ENCODE measurements around the gene ZNF277.

The ZNF277 gene

DNA sequence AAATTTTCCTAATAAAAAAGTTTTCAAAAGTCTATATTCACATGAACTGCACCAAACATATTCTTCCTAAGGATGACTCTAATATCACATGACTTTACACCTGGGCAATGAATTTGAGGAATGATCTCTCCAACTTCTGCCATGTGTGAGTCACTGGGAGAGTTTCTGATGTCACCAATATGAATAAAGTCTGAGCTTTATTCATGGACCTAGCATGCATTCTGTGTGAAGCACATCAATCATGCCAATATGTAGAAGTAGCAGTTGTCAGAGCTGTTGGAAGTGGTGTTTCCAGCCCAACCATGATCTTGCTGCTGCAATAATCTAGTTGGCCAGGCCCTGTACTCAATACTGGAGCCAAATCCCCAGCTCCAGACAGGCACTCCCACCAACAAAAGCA, 152.0 kb downstream of the ZNF277 start:
- Histone ChIP-seq H3K27ac (ENCODE audit: low read depth, low read length) (no peak overlapping the region), H3K27me3 (ENCODE audit: control insufficient read depth, insufficient read depth, low read length) (no peaks in the 10 kb centered on the region), H3K36me3 (ENCODE audit: control insufficient read depth, insufficient read depth, low read length) (no peaks in the 10 kb centered on the region), H3K9me3 (ENCODE audit: control insufficient read depth, insufficient read depth, low read length) (no peaks in the 10 kb centered on the region), H3K4me1 (ENCODE audit: control insufficient read depth, insufficient read depth, low read length) (peaks cover 10% of the 10 kb centered on the region), H3K9ac (ENCODE audit: low read depth, low read length) (no peak overlapping the region), H3K4me3 (ENCODE audit: low read depth, low read length) (no peak overlapping the region)

- Histone ChIP-seq H3K36me3 (ENCODE audit: control insufficient read depth, insufficient read depth, low read length) (no peaks in the 10 kb centered on the region), H3K27ac (ENCODE audit: low read depth, low read length) (no peak overlapping the region), H3K4me1 (ENCODE audit: control insufficient read depth, insufficient read depth, low read length) (peaks cover 10% of the 10 kb centered on the region)
These were observed 152.6 kb downstream of the ZNF277 start for GRCh38 chr7:112359086-112359485.

DNA sequence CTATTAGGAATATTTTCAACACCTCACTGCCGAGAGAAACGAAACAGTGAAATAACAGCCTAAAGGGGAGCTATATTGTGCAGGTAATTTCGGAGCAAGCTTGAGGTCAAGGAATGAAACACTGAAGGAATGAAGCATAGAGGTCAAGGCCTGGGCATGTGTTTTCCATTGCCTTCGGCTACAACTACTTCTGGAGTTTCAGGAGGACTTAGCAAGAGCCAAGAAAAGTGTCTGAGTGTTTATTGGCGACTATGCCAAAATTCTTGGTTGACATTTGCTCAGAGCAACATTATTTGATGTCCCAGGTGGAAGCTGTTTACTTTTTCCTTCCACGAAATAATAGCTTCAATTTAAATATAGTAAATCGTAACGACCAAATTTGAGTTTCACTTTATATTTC, 154.2 kb downstream of the ZNF277 start:
- Histone ChIP-seq H3K4me1 (ENCODE audit: control insufficient read depth, insufficient read depth, low read length) (peaks cover 10% of the 10 kb centered on the region), H3K36me3 (ENCODE audit: control insufficient read depth, insufficient read depth, low read length) (no peaks in the 10 kb centered on the region), H3K4me3 (ENCODE audit: low read depth, low read length) (no peak overlapping the region), H3K9me3 (ENCODE audit: control insufficient read depth, insufficient read depth, low read length) (no peaks in the 10 kb centered on the region), H3K27me3 (ENCODE audit: control insufficient read depth, insufficient read depth, low read length) (no peaks in the 10 kb centered on the region), H3K27ac (ENCODE audit: low read depth, low read length) (no peak overlapping the region), H3K9ac (ENCODE audit: low read depth, low read length) (no peak overlapping the region)

More at GRCh38 chr7:112359086-112359485, 152.6 kb downstream of the ZNF277 start:
- H3K9ac ChIP-seq (ENCODE audit: low read depth, low read length), result no peak overlapping the region
- H3K4me3 ChIP-seq (ENCODE audit: low read depth, low read length), result no peak overlapping the region
- no peaks in the 10 kb centered on the region for H3K9me3 ChIP-seq (ENCODE audit: control insufficient read depth, insufficient read depth, low read length)
- H3K27me3 ChIP-seq (ENCODE audit: control insufficient read depth, insufficient read depth, low read length), result no peaks in the 10 kb centered on the region

DNA sequence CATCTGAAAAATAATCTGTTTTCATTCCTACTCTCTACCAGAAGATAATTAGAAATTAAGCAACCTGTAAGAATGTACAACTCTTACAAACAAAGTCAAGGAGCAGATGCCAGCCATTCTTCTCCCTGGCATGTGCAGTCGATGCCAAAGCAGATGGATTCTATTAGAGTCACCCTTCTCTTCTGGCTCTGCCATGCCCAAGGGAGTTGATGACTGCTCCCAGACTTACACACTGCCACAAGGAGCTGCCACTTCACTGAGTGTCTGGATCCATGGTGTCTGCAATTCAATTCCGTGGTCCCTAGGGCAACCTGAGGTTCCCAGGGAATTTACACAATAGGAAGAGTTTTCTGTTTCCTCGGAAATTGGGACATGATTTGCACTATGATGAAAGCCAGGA, 154.7 kb downstream of the ZNF277 start:
- H3K4me1 ChIP-seq (ENCODE audit: control insufficient read depth, insufficient read depth, low read length), result peaks cover 10% of the 10 kb centered on the region
- H3K27me3 ChIP-seq (ENCODE audit: control insufficient read depth, insufficient read depth, low read length), result no peaks in the 10 kb centered on the region
- no peak overlapping the region for H3K27ac ChIP-seq (ENCODE audit: low read depth, low read length)
- H3K9ac ChIP-seq (ENCODE audit: low read depth, low read length), result no peak overlapping the region
- no peaks in the 10 kb centered on the region for H3K36me3 ChIP-seq (ENCODE audit: control insufficient read depth, insufficient read depth, low read length)
- no peak overlapping the region for H3K4me3 ChIP-seq (ENCODE audit: low read depth, low read length)
- H3K9me3 ChIP-seq (ENCODE audit: control insufficient read depth, insufficient read depth, low read length), result no peaks in the 10 kb centered on the region

- H3K4me1 ChIP-seq (ENCODE audit: control insufficient read depth, insufficient read depth, low read length), result peaks cover 10% of the 10 kb centered on the region
- no peak overlapping the region for H3K4me3 ChIP-seq (ENCODE audit: low read depth, low read length)
- H3K9me3 ChIP-seq (ENCODE audit: control insufficient read depth, insufficient read depth, low read length), result no peaks in the 10 kb centered on the region
- no peaks in the 10 kb centered on the region for H3K36me3 ChIP-seq (ENCODE audit: control insufficient read depth, insufficient read depth, low read length)
- no peak overlapping the region for H3K27ac ChIP-seq (ENCODE audit: low read depth, low read length)
- H3K27me3 ChIP-seq (ENCODE audit: control insufficient read depth, insufficient read depth, low read length), result no peaks in the 10 kb centered on the region
- no peak overlapping the region for H3K9ac ChIP-seq (ENCODE audit: low read depth, low read length)
These were observed 155.7 kb downstream of the ZNF277 start for GRCh38 chr7:112362053-112362650.

DNA sequence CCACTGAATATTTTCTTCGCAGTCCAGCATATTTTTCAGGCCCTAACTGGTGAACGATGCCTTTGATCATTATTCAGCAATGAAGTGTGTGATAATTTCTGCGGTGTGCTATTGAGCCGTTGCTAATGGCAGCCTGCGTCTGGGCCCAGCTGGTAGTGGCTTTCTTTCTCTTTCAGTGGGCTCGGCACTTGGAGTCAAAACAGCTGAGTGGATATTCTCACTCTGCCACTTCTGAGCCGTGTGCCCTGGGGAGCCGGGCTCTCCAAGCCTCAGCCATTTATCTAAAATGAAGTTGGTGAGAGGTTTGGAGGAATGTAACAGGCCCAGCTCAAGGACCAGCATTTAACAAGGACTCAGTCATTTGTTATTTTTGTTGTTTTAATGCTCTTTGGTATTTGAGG, 156.2 kb downstream of the ZNF277 start:
- no peak overlapping the region for H3K4me3 ChIP-seq (ENCODE audit: low read depth, low read length)
- H3K9ac ChIP-seq (ENCODE audit: low read depth, low read length), result no peak overlapping the region
- no peaks in the 10 kb centered on the region for H3K27me3 ChIP-seq (ENCODE audit: control insufficient read depth, insufficient read depth, low read length)
- H3K36me3 ChIP-seq (ENCODE audit: control insufficient read depth, insufficient read depth, low read length), result no peaks in the 10 kb centered on the region
- H3K9me3 ChIP-seq (ENCODE audit: control insufficient read depth, insufficient read depth, low read length), result no peaks in the 10 kb centered on the region
- H3K4me1 ChIP-seq (ENCODE audit: control insufficient read depth, insufficient read depth, low read length), result peaks cover 10% of the 10 kb centered on the region
- H3K27ac ChIP-seq (ENCODE audit: low read depth, low read length), result peak overlapping the region; percentile 65

GRCh38 chr7:112364388-112364787, 157.9 kb downstream of the ZNF277 start:
- Histone ChIP-seq H3K4me3 (ENCODE audit: low read depth, low read length) (no peak overlapping the region), H3K9ac (ENCODE audit: low read depth, low read length) (no peak overlapping the region)

GRCh38 chr7:112365551-112365950, 159.1 kb downstream of the ZNF277 start:
- Histone ChIP-seq H3K27me3 (ENCODE audit: control insufficient read depth, insufficient read depth, low read length) (no peaks in the 10 kb centered on the region), H3K27ac (ENCODE audit: low read depth, low read length) (no peak overlapping the region), H3K9ac (ENCODE audit: low read depth, low read length) (no peak overlapping the region), H3K9me3 (ENCODE audit: control insufficient read depth, insufficient read depth, low read length) (no peaks in the 10 kb centered on the region), H3K36me3 (ENCODE audit: control insufficient read depth, insufficient read depth, low read length) (no peaks in the 10 kb centered on the region), H3K4me3 (ENCODE audit: low read depth, low read length) (no peak overlapping the region), H3K4me1 (ENCODE audit: control insufficient read depth, insufficient read depth, low read length) (peaks cover 10% of the 10 kb centered on the region)

More at GRCh38 chr7:112364388-112364787, 157.9 kb downstream of the ZNF277 start:
- Histone ChIP-seq H3K36me3 (ENCODE audit: control insufficient read depth, insufficient read depth, low read length) (no peaks in the 10 kb centered on the region), H3K4me1 (ENCODE audit: control insufficient read depth, insufficient read depth, low read length) (peaks cover 10% of the 10 kb centered on the region), H3K27me3 (ENCODE audit: control insufficient read depth, insufficient read depth, low read length) (no peaks in the 10 kb centered on the region), H3K27ac (ENCODE audit: low read depth, low read length) (no peak overlapping the region), H3K9me3 (ENCODE audit: control insufficient read depth, insufficient read depth, low read length) (no peaks in the 10 kb centered on the region)

DNA sequence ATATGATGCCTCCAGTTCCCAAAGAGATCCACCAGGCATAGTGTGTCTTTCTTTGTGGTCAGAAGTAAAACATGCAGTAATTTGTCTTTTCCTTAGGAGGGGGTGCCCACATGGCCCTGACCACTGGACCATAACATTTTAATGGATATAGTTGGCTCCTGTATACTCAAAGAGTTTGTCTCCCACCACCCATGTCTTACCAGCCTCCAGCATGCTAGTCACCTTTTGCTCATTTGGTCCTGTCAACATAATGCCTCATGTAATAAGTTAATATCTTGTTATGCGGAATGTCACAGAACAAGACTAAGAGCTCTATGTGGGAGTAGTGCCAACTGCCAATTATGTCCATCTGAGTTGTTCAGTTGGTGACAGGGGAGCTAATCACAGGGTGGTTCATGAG, 160.4 kb downstream of the ZNF277 start:
- no peak overlapping the region for H3K4me3 ChIP-seq (ENCODE audit: low read depth, low read length)

DNA sequence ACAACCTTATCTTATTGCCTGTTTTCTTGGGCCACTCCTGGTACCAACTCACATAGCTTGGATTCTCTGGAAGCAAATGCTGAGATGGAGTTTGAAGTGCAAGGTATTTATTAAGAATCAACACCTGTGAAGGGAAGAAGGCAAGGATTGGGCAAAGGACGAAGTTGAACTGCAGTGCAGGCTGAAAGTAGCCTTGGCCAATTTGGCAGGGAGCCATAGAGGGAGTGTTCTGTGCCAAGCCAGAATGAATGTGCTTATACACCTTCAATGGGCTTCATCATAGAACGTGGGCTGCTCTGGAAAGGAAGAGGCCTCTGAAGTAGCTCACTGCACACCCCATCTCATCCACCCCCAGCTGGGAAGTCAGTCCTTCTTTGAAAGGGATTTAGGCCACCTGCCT, 163.9 kb downstream of the ZNF277 start:
- Histone ChIP-seq H3K4me3 (ENCODE audit: low read depth, low read length) (no peak overlapping the region), H3K9ac (ENCODE audit: low read depth, low read length) (no peak overlapping the region), H3K27ac (ENCODE audit: low read depth, low read length) (no peak overlapping the region), H3K27me3 (ENCODE audit: control insufficient read depth, insufficient read depth, low read length) (no peaks in the 10 kb centered on the region), H3K9me3 (ENCODE audit: control insufficient read depth, insufficient read depth, low read length) (no peaks in the 10 kb centered on the region), H3K4me1 (ENCODE audit: control insufficient read depth, insufficient read depth, low read length) (no peaks in the 10 kb centered on the region), H3K36me3 (ENCODE audit: control insufficient read depth, insufficient read depth, low read length) (no peaks in the 10 kb centered on the region)

More for the DNA sequence above, 160.4 kb downstream of the ZNF277 start:
- H3K36me3 ChIP-seq (ENCODE audit: control insufficient read depth, insufficient read depth, low read length), result no peaks in the 10 kb centered on the region
- no peak overlapping the region for H3K9ac ChIP-seq (ENCODE audit: low read depth, low read length)
- H3K4me1 ChIP-seq (ENCODE audit: control insufficient read depth, insufficient read depth, low read length), result peaks cover 10% of the 10 kb centered on the region
- H3K27me3 ChIP-seq (ENCODE audit: control insufficient read depth, insufficient read depth, low read length), result no peaks in the 10 kb centered on the region
- H3K9me3 ChIP-seq (ENCODE audit: control insufficient read depth, insufficient read depth, low read length), result no peaks in the 10 kb centered on the region
- no peak overlapping the region for H3K27ac ChIP-seq (ENCODE audit: low read depth, low read length)

DNA sequence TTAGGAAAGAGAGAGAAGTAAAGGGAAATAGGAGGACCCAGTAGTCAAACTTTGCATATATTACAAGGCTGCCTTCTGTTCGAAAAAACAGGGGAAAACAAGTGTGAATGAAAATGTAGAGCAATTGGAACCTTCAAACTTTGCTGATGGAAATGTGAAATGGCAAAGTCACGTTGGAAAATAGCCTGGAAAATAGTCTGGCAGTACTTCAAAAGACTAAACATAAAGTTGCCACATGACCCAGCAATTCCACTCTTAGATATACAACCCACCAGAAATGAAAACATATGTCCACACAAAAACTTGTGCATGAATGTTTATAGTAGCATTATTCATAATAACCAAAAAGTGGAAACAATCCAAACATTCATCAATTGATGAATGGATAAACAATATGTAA, 165.2 kb downstream of the ZNF277 start:
- Histone ChIP-seq H3K27ac (ENCODE audit: low read depth, low read length) (no peak overlapping the region), H3K27me3 (ENCODE audit: control insufficient read depth, insufficient read depth, low read length) (no peaks in the 10 kb centered on the region), H3K9ac (ENCODE audit: low read depth, low read length) (no peak overlapping the region), H3K4me1 (ENCODE audit: control insufficient read depth, insufficient read depth, low read length) (no peaks in the 10 kb centered on the region), H3K9me3 (ENCODE audit: control insufficient read depth, insufficient read depth, low read length) (no peaks in the 10 kb centered on the region), H3K36me3 (ENCODE audit: control insufficient read depth, insufficient read depth, low read length) (no peaks in the 10 kb centered on the region), H3K4me3 (ENCODE audit: low read depth, low read length) (no peak overlapping the region)

Data from HUES48 (cell line).